ENCODE results near the gene TUT1. TPM values are rescaled to one million over a fixed set of nuclear protein-coding genes. Genes with fewer than 3 reads are reported as not detected.

The TUT1 gene
- total RNA-seq, 2 experiments from 2014 or later = 24.7 to 29.6 TPM

DNA sequence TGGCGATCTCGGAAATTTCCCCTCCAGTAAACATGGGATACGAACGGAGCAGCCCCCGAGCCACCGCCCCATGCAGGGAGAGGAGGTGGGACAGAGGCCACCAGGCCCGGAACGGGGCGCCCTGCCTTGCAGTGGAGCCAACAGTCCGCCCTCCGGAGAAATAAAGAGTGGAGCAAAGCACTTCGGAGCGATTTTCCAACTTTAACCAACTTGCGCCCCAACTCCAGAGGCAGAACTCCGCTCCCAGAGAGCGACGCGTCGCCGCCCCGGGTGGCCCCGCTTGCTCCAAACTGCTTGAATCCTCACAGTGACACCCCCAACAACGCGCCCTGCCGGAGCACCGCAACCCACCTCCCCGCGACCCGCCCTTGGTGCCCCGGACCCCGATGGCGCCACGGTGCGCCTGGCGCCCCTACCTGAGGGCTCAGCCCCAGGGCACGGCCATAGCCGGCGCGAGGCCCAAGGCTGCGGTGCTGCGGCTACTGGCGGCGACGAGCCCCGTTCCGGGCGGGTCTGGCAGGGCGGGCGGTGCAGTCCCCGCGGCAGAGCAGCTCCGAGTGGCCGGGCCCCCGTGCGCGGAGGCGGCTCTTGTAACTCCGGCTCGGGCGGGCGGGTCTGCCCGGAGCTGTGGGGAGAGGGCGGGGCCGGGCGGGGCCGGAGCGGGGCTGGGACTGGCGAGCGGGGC, 44.9 kb downstream of the TUT1 start, which contains the start of gene AHNAK:
TSS of gene AHNAK (minus strand) at position 563 of the 685 bp plus-strand sequence. CDS start 10,708 bp downstream, outside the sequence.
- Mint-ChIP-seq H3K27ac (peak within 1 kb of the TSS; percentile 90), H3K27me3 (peaks cover 26% of the 10 kb centered on the region), H3K36me3 (peaks cover 11% of the 10 kb centered on the region), H3K4me1 (peaks cover 54% of the 10 kb centered on the region), H3K4me3 (peak within 1 kb of the TSS; percentile 98), H3K9me3 (ENCODE audit: low read depth) (no peaks in the 10 kb centered on the region)
- CTCF ChIA-PET = interaction anchor here (0.8 to 10.7 kb wide), 4 partner anchors 10 to 295 kb away, joined by 3 to 354 read pairs (median 132); no protein-coding TSS in a partner anchor
- peak; percentile 83 for DNase-seq
- peak; percentile 51 for ATAC-seq

DNA sequence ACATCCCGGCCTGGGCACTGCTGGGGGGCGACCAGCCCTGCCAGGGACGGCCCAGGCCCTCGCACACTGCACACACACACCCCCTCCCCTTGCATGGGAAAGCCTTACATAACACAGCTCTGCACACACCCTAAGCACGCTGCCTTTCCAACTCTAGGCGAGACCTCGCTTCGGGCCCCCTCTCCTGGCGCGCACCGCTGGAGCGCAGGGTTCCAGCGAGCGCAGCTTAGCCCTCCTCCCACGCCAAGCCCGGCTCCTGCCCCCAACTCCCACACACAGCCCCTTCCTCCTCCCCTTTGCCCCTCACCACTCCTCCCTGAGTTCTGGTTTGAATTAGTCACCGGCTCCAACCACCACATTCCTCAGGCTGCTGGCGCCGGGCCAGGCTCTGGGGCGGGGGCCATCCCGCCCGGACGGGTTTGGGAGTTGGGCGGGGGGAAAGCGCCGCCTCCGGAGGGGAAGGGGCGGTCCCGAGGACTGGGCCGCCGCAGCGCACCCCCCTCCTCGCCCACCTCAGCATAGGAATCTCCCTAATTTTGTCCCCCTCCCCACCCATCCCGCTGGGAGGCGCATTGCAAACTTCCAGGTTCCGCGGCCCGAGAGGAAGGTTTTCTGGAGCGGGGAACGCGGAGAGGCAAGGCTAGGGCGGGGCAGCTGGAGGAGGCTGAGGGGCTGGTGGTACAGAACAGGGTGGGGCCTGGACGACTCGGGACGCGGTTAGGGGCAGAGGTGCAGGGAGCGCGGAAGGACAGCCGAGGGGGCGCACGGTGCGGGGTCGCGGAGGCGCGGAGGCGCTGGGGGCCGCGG, 45.7 kb downstream of the TUT1 start:
- Mint-ChIP-seq H3K9me3 (ENCODE audit: low read depth) (no peaks in the 10 kb centered on the region), H3K4me3 (peak overlapping the region; percentile 98), H3K27me3 (peaks cover 22% of the 10 kb centered on the region), H3K4me1 (peaks cover 54% of the 10 kb centered on the region), H3K36me3 (peaks cover 11% of the 10 kb centered on the region), H3K27ac (peak overlapping the region; percentile 90)
- ATAC-seq = peak; percentile 17
- CTCF ChIA-PET = interaction anchor here (0.9 to 10.7 kb wide), 6 partner anchors 10 to 311 kb away, joined by 3 to 354 read pairs (median 41); no protein-coding TSS in a partner anchor
- peak; percentile 74 for DNase-seq

DNA sequence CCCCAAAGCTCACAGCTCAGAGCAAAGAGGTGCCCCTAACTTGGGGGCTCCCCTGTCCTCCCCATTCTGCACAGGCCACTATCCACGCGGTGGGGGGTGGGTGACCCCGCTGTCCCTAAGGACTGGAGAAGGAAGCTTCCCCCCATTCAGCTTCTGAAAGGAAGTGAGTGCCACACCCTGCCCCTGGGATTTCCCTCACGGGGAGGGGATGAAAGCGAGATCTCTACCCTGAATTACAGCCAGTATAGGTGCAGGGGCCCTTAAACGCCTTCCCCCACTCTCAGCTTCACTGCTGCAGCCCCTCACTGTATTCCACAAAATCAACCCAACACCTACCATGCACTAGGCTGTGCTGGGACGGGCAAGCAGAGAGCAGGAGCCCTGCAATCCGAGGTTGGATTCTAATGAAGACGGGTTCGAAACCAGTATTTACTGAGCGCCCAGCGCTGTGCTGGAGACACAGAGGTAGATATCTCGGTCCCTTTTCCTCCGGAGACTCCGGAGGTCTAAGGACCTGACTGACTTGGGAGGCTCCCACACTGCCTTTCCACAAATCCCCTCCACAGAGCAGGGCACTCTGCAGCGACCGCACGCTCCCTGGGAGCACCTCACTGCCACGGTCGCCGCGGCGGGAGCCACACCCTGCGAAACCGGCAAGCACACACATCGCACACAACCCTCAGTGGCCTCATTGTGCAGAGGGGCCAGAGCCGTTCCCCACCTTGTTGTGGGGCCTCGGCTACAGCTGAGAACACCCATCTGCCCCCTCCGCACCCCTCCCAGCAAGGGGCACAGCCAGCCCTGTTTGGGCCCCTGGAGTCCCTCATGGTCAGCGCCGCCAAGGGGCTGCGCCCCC, 46.5 kb downstream of the TUT1 start:
- Mint-ChIP-seq H3K4me3 (peak overlapping the region; percentile 98), H3K4me1 (peaks cover 57% of the 10 kb centered on the region), H3K36me3 (peaks cover 11% of the 10 kb centered on the region), H3K9me3 (ENCODE audit: low read depth) (no peaks in the 10 kb centered on the region), H3K27ac (peak overlapping the region; percentile 89), H3K27me3 (peaks cover 18% of the 10 kb centered on the region)
- CTCF ChIA-PET = interaction anchor here (0.6 to 10.7 kb wide), 8 partner anchors 11 to 312 kb away, joined by 3 to 354 read pairs (median 9); no protein-coding TSS in a partner anchor
- ATAC-seq = peak; percentile 4
- DNase-seq = peak; percentile 61

DNA sequence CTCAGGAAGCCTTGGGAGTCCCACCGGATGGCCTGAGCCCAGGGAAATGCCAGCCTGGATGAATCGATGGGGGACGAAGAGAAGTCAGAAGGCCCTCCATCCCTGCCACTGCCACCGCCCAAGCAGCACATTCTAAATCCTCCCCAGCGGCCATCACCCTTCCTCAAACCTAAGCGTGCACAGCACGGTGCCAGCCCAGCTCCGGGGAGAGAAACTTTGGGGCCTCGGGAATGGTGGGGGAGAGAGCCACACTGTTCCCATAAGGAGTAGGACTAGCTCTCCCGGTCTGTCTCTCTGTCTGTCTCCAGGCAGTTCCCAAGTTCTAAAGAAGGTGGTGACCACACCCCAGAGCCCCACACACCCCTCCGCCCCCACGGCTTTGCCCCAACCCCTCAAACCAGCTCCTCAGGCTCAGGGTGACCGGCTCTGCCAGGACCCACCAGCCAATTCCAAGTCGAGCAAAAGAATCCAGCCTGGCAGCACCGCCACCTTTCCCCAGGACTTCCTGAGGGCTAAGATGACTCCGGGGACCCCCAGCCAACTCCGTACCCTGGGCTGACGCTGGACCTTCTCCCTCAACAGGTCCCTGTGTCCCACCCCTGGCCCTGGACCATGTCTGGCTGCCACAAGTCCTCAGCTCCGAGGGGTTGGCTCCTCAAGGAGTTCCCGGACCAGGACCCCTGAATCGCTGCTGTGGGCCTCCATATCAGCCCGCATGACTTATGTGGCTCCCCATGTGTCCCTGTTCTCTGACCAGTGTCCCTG, 47.5 kb downstream of the TUT1 start:
- ATAC-seq = no peak
- CTCF ChIA-PET = interaction anchor here (0.8 to 10.7 kb wide), 24 partner anchors 10 to 318 kb away, joined by 3 to 354 read pairs (median 4); partner anchors contain the start of genes EEF1G and TUT1
- Mint-ChIP-seq H3K27ac (peak overlapping the region; percentile 89), H3K9me3 (ENCODE audit: low read depth) (no peaks in the 10 kb centered on the region), H3K4me3 (peak overlapping the region; percentile 98), H3K27me3 (peaks cover 13% of the 10 kb centered on the region), H3K4me1 (peaks cover 63% of the 10 kb centered on the region), H3K36me3 (peaks cover 12% of the 10 kb centered on the region)
- DNase-seq = no peak

DNA sequence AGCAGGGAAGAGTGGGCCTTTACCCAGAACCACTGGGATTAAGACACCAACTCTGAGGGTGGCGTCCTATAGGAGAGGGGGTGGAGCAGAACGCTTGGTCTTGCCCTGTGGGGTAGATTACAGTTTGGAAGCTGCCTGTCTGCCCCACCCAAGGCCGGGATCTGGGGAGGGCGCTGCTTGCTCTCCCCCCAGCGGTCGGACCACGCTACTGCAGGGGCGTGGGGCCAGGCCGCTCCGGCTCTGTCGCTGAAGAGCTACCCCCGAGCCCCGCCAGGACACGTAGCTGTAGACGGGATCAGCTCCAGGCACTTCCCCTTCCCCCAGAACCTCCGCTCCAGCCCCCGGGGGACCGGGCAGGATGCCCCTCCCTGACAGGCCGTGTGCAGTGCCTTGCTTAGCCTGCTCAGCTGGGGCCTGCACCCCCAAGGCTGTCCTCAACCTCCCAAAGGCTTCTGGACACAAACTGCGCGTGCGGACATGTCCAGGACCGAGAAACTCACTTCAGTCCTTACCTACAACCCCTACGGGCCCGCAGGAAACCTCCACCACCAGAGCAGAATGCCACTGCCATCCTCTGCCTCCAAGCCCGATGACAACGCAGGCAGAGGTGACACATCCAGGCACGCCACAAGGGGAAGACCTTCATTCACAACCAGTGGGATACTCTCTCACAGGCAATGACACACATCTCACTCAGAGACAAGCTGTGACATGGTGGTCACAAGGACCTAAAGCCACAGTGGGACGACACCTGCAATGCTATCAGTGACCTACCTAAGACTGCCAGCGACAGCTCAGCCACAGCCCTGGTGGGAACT, 48.4 kb downstream of the TUT1 start:
- peaks cover 70% of the 10 kb centered on the region for H3K4me1 Mint-ChIP-seq
- peaks cover 18% of the 10 kb centered on the region for H3K36me3 Mint-ChIP-seq
- H3K4me3 Mint-ChIP-seq = peak overlapping the region; percentile 98
- peaks cover 6% of the 10 kb centered on the region for H3K27me3 Mint-ChIP-seq
- peak overlapping the region; percentile 89 for H3K27ac Mint-ChIP-seq
- H3K9me3 Mint-ChIP-seq (ENCODE audit: low read depth) = no peaks in the 10 kb centered on the region
- DNase-seq = peak; percentile 89
- ATAC-seq = peak; percentile 37
- CTCF ChIA-PET = interaction anchor here (0.6 to 10.7 kb wide), 46 partner anchors 9 to 319 kb away, joined by 3 to 354 read pairs (median 4); partner anchors contain the start of genes ASRGL1, C11orf98, CSKMT and EEF1G

DNA sequence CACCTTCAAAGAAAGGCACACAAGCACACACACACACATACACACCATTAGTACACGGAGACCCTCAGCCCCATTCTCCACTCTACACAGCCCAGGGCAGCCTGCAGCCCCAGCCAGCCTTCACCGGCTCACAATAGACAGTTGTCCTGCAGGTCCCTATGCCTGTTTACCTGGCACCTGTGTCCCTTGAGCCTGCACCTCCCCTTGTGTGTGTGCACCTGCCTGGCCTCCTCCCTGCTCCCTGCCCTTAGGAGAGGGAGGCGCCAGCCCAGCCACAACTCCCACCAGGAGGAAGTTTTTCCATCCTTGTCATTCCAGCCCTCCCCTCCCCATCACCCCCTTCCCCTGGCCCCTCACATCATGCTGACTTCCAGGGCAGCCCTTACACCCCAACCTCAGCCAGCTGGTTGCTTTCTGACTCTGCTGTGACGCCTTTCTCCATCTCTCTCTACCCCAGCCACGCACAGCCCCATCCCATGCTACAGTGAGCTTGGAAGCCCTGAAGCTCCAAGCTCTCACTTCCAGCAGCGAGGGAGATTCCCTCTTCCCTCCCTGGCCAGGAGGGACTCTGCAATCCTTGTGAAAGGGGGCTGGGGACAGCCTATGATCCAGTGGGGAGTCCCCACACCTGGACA, 49.1 kb downstream of the TUT1 start:
- peaks cover 66% of the 10 kb centered on the region for H3K4me1 Mint-ChIP-seq
- peaks cover 20% of the 10 kb centered on the region for H3K36me3 Mint-ChIP-seq
- DNase-seq (peak; percentile 68), ATAC-seq (no peak)
- CTCF ChIA-PET = interaction anchor here (0.8 to 10.7 kb wide), 31 partner anchors 8 to 316 kb away, joined by 3 to 354 read pairs (median 5); partner anchors contain the start of genes ASRGL1, C11orf98, CSKMT and EEF1G
- H3K27ac Mint-ChIP-seq = peak overlapping the region; percentile 89
- peak overlapping the region; percentile 98 for H3K4me3 Mint-ChIP-seq
- H3K27me3 Mint-ChIP-seq = no peaks in the 10 kb centered on the region
- H3K9me3 Mint-ChIP-seq (ENCODE audit: low read depth) = no peaks in the 10 kb centered on the region

DNA sequence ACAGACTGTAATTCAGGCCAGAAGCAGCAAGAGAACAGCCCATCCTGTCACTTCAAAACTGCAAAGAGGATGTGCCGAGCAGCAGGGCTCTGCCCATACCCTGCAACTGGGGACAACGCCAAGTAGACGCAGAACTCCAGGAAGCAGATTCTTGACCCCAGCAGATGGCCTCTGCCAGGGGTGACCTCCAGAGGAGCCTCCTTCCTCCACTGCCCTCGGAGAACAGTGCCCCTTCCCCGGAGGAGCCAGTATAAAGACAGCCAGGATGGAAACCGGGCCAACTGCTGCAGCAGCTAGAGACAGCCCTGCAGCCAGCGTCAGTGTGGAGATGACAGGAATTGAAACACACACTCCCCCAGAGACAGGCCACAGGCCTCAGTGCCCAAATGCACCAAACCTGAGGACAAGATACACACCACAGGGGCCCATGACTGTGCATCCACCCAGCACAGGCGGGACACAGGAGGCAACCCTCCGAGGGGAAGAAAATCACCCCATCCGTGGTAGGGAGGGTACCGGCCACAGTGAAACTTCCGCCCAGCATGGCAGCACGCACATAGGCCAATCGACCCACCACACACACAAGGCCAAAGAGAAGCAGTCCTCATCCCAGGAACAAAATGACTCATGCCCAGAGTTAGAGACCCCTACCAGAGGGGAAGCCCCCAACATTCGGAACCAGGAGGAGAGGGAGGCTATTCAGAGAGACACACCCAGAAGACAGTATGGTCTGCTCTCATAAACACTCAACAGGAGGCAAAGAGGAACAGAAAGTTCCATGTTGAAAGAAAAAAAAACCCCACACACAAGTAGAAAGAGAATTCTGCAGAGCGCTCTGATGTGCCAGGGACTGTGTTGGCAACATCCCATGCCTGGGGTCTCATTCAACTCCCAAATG, 50.3 kb downstream of the TUT1 start:
- no peaks in the 10 kb centered on the region for H3K9me3 Mint-ChIP-seq (ENCODE audit: low read depth)
- H3K27ac Mint-ChIP-seq = peak overlapping the region; percentile 89
- H3K27me3 Mint-ChIP-seq = no peaks in the 10 kb centered on the region
- peak; percentile 92 for DNase-seq
- peak; percentile 57 for ATAC-seq
- H3K4me3 Mint-ChIP-seq = peak overlapping the region; percentile 98
- CTCF ChIA-PET = interaction anchor here (0.6 to 10.7 kb wide), 12 partner anchors 11 to 151 kb away, joined by 3 to 354 read pairs (median 5); partner anchors contain the start of gene EEF1G
- H3K36me3 Mint-ChIP-seq = peaks cover 26% of the 10 kb centered on the region
- H3K4me1 Mint-ChIP-seq = peaks cover 69% of the 10 kb centered on the region

DNA sequence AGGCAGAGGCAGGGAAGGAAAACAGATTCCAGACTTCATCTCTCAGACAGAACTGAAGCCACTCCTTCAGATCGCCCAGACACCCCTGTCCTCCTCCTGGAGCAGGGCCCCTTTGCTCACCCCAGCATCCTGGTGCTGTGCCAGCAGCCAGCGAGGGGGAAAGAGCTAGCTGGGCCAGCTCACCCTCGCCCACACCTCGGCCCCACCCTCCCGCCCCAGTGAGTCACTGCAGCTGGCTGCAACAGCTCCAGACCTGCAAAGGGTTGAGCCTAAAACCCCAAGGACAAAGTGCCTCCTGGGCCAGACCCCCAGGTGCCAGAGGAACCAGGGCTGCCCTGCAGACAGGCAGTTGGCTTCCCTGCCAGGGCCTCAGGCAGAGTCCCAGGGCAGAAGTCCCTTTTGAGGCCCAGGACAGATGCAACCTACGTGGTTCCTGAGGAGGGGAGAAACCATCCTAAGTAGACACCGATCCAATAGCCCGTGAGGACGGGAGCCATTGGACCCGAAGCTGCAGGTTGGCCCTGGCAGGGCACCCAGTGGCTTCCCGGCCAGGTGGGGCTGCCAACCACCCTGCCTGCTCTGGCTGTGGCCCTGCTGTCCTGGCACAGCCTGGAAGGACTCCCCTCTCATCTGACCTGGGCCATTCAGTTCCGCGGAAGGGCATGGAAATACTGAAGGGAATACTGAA, 51.9 kb downstream of the TUT1 start:
- Mint-ChIP-seq H3K36me3 (peaks cover 31% of the 10 kb centered on the region), H3K27ac (peak overlapping the region; percentile 89), H3K9me3 (ENCODE audit: low read depth) (no peaks in the 10 kb centered on the region), H3K4me1 (peaks cover 71% of the 10 kb centered on the region), H3K27me3 (no peaks in the 10 kb centered on the region), H3K4me3 (peak overlapping the region; percentile 50)
- ATAC-seq (no peak), DNase-seq (peak; percentile 62)
- CTCF ChIA-PET = interaction anchor here (1.1 to 10.7 kb wide), 4 partner anchors 17 to 144 kb away, joined by 3 to 354 read pairs (median 160); no protein-coding TSS in a partner anchor

DNA sequence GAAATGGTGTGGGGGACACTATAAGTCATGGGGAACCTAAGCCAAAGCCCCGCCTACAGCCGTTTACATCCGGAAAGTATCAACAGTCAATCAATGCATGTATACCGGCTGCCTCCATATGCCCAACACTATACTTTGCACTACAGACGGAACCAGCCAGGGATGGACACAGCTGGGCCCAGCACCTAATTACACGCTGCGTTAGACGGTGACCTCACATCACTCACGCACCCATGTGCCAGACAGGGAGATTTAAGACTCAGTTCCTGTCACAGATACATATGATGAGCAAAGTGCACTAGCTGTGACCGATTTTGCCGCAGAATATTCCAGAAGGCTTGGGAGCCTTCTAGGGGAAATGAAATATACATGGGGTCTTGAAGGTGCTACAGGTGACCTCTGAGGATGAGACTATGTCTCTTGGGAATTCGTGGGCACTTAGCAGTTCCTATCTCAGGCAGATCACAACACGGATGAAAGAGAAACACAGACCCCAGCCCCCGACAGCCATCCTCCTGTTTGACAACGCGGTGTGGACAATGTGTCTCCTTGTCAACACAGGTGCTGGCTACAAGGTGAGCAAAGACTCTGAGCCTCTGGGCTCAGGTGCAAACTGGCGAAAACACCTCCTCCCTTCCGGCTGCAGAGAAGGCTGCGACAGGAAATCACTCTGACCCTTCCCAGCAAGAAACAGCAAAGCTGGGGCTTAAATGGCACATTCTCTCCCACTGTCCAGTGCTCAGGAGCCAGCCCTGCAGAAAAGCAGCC, 52.7 kb downstream of the TUT1 start:
- no peak for ATAC-seq
- Mint-ChIP-seq H3K27ac (peak overlapping the region; percentile 89), H3K9me3 (ENCODE audit: low read depth) (no peaks in the 10 kb centered on the region), H3K4me3 (peak overlapping the region; percentile 16), H3K27me3 (no peaks in the 10 kb centered on the region), H3K36me3 (peaks cover 34% of the 10 kb centered on the region), H3K4me1 (peaks cover 66% of the 10 kb centered on the region)
- no peak for DNase-seq
- CTCF ChIA-PET = interaction anchor here (7.2 to 10.7 kb wide), 3 partner anchors 17 to 144 kb away, joined by 69 to 354 read pairs (median 252); no protein-coding TSS in a partner anchor

Measured in activated CD8-positive, alpha-beta memory T cell treated with anti-CD3 and anti-CD28 coated beads, Interleukin-2, amount 10 ng/mL, durations not matched to agents 7 days and 5 days (primary cell).